ENCODE data around the gene OR6C1. TPM values are rescaled to one million over a fixed set of nuclear protein-coding genes. Genes with fewer than 3 reads are reported as not detected.
"Not testable (repeated sequence)": the region's sequence is repeated elsewhere in the genome, so short reads cannot be mapped to it uniquely, and the experiment has no call there.

The OR6C1 gene
- total RNA-seq (2014; rRNA removed; shearing (Covaris generic); ENCODE audit: low replicate concordance), result not detected in 2 replicates

DNA sequence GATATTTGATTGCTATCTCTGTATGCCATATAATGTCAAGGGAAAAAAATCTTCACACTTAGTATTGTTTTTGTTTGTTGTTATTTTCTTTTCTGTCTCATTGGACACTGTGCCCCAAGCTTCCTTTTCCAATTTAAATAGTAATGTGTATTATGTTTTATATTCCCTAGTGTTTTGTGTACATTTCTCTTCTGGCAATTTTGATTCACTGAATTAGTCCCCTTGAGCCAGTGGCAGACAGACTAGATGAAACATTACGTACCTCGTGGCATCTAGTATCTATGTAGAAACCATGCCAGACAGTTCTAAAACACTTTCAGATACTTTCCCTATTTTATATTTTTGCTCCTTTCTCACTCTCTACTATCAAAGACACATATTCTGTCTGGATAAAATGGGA lies at the start of gene OR6C1:
Gene OR6C1 (plus strand): TSS at position 301 of the 400 bp plus-strand sequence. CDS start 6,257 bp downstream, outside the sequence.
- H3K4me3 ChIP-seq, result no peak within 1 kb of the TSS
- H3K9me3 ChIP-seq, result no peaks in the 10 kb centered on the region
- no peaks in the 10 kb centered on the region for H3K36me3 ChIP-seq
- no peaks in the 10 kb centered on the region for H3K27me3 ChIP-seq
- no peak for DNase-seq

DNA sequence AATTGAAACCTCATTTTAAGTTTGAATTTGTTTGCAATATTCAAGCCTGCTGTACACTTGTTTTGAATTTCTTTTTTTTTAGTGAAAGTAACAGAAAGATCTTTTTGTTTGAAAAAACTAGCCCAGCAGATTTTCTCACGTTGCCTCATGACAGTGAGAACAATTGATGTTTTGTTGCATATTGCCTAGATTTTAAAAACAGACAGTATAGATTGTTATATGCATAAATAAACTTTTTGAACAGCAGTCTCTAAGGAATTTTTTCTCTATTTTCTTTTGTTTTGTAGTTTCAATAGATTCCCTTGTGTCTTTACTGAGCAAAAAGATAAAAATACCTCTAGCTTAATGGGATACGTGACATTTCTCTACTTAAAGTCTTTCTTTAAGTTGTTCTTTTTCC lies 33.2 kb upstream of the OR6C1 start:
- no peaks in the 10 kb centered on the region for H3K9me3 ChIP-seq
- H3K27me3 ChIP-seq, result no peaks in the 10 kb centered on the region
- no peak for DNase-seq
- no peaks in the 10 kb centered on the region for H3K36me3 ChIP-seq
- no peak overlapping the region for H3K4me3 ChIP-seq

GRCh38 chr12:55289999-55290398 lies 24.1 kb upstream of the OR6C1 start:
- Histone ChIP-seq H3K27me3 (no peaks in the 10 kb centered on the region), H3K4me3 (no peak overlapping the region), H3K9me3 (no peaks in the 10 kb centered on the region), H3K36me3 (no peaks in the 10 kb centered on the region)
- no peak for DNase-seq

GRCh38 chr12:55296469-55296868 lies 17.7 kb upstream of the OR6C1 start, which contains the start of gene OR6C6:
Gene OR6C6, minus strand, starts transcription at chr12:55296569. Its CDS starts 1,337 bp downstream, at chr12:55295232.
- Histone ChIP-seq H3K27me3 (no peaks in the 10 kb centered on the region), H3K36me3 (no peaks in the 10 kb centered on the region), H3K4me3 (no peak within 1 kb of the TSS), H3K9me3 (no peaks in the 10 kb centered on the region)
- DNase-seq, result no peak

DNA sequence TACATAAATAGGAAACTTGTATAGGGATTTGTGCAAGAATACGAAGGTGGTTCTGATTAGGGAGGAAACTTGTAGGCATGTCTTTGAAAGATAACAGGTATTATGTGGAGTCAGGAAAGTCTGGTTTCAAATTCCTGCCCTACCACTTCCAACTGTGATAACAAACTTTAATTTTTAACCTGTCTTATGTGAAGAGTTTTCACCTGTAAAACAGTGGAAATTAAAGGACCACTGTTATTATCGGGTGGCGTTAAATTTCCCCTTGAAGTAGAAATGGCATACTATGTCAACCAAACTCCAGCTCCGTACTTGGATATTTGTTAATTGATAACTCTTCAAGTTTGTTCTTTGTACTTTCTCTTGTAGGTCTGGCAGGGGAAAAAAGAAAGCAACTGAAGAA lies 6.1 kb downstream of the OR6C1 start:
- Histone ChIP-seq H3K36me3 (no peaks in the 10 kb centered on the region), H3K9me3 (no peaks in the 10 kb centered on the region), H3K27me3 (no peaks in the 10 kb centered on the region), H3K4me3 (no peak overlapping the region)
- no peak for DNase-seq

DNA sequence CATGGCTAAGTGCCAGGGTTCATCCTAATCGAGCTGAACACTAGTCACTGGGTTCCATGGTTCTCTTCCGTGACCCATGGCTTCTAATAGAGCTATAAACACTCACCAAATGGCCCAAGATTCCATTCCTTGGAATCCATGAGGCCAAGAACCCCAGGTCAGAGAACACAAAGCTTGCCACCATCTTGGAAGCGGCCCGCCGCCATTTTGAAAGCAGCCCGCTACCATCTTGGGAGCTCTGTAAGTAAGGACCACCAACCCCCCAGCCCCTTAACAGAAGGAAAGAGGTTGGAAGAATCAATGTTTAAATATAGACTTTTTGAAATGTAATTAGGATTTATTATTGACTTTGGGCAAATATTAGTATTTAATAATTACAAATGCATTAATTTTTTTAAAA lies 11.7 kb downstream of the OR6C1 start:
- H3K36me3 ChIP-seq, H3K9me3 ChIP-seq, H3K4me3 ChIP-seq, DNase-seq, H3K27me3 ChIP-seq: not testable (repeated sequence)

- no peaks in the 10 kb centered on the region for H3K9me3 ChIP-seq
- no peak for DNase-seq
- H3K36me3 ChIP-seq, result no peaks in the 10 kb centered on the region
- no peak within 1 kb of the TSS for H3K4me3 ChIP-seq
- no peaks in the 10 kb centered on the region for H3K27me3 ChIP-seq
Observed at GRCh38 chr12:55330446-55330845, 16.3 kb downstream of the OR6C1 start, which contains the start of gene OR6C3. Gene OR6C3, plus strand, starts transcription at chr12:55330746. Its CDS starts 955 bp downstream, at chr12:55331701.

GRCh38 chr12:55336002-55336401 lies 21.9 kb downstream of the OR6C1 start:
- Histone ChIP-seq H3K4me3 (no peak overlapping the region), H3K9me3 (no peaks in the 10 kb centered on the region), H3K36me3 (no peaks in the 10 kb centered on the region), H3K27me3 (no peaks in the 10 kb centered on the region)
- DNase-seq, result no peak

DNA sequence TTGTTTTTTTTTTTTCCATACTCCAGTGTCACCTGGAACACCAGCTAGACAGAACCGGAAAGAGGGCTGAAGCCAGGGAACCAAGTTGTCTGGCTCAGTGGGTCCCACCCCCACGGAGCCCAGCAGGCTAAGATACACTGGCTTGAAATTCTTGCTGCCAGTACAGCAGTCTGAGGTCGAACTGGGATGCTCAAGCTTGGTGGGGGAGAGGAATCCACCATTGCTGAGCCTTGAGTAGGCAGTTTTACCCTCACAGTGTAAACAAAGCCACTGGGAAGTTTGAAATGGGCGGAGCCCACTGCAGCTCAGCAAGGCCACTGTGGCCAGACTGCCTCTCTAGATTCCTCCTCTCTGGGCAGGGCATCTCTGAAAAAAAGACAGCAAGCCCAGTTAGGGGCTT lies 41.2 kb downstream of the OR6C1 start:
- not testable (repeated sequence) for H3K36me3 ChIP-seq, H3K9me3 ChIP-seq, H3K4me3 ChIP-seq, H3K27me3 ChIP-seq, DNase-seq

GRCh38 chr12:55362675-55363074 lies 48.5 kb downstream of the OR6C1 start, which contains the start of gene OR6C75:
Gene OR6C75, plus strand, starts transcription at chr12:55362975. Its CDS starts 2,136 bp downstream, at chr12:55365111.
- Histone ChIP-seq H3K4me3 (no peak within 1 kb of the TSS), H3K27me3 (no peaks in the 10 kb centered on the region), H3K9me3 (no peaks in the 10 kb centered on the region), H3K36me3 (no peaks in the 10 kb centered on the region)
- DNase-seq, result no peak

DNA sequence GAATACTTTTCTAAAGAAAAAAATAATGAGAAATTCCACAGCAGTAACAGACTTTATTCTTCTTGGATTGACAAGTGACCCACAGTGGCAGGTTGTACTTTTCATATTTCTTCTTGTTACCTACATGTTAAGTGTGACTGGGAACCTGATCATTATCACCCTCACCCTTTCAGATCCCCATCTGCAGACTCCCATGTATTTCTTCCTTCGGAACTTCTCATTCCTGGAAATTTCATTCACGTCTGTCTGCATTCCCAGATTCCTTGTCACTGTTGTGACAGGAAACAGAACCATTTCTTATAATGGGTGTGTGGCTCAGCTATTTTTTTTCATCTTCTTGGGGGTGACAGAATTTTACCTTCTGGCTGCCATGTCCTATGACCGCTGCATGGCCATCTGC lies 50.9 kb downstream of the OR6C1 start:
- H3K36me3 ChIP-seq, result no peaks in the 10 kb centered on the region
- DNase-seq, result no peak

More for the DNA sequence above, 50.9 kb downstream of the OR6C1 start:
- Histone ChIP-seq H3K27me3 (no peaks in the 10 kb centered on the region), H3K4me3 (no peak overlapping the region), H3K9me3 (no peaks in the 10 kb centered on the region)

Other genes starting within 250 kb of the OR6C1 start
- gene OR9K2, start 187.9 kb upstream of the OR6C1 start, total RNA-seq (2014; rRNA removed; shearing (Covaris generic); ENCODE audit: low replicate concordance), result not detected in 2 replicates
- gene OR10A7, start 93.3 kb upstream of the OR6C1 start, total RNA-seq (2014; rRNA removed; shearing (Covaris generic); ENCODE audit: low replicate concordance), result not detected in 2 replicates
- gene OR6C74, start 69.7 kb upstream of the OR6C1 start, total RNA-seq (2014; rRNA removed; shearing (Covaris generic); ENCODE audit: low replicate concordance), result not detected in 2 replicates
- gene OR6C6, start 17.8 kb upstream of the OR6C1 start, total RNA-seq (2014; rRNA removed; shearing (Covaris generic); ENCODE audit: low replicate concordance), result not detected in 2 replicates
- gene OR6C3, start 16.4 kb downstream of the OR6C1 start, total RNA-seq (2014; rRNA removed; shearing (Covaris generic); ENCODE audit: low replicate concordance), result not detected in 2 replicates
- gene OR6C75, start 48.6 kb downstream of the OR6C1 start, total RNA-seq (2014; rRNA removed; shearing (Covaris generic); ENCODE audit: low replicate concordance), result not detected in 2 replicates
- not detected in 2 replicates for gene OR6C65, start 86.2 kb downstream of the OR6C1 start, total RNA-seq (2014; rRNA removed; shearing (Covaris generic); ENCODE audit: low replicate concordance)
- gene OR6C76, start 111.9 kb downstream of the OR6C1 start, total RNA-seq (2014; rRNA removed; shearing (Covaris generic); ENCODE audit: low replicate concordance), result not detected in 2 replicates
- gene OR6C2, start 129.7 kb downstream of the OR6C1 start, total RNA-seq (2014; rRNA removed; shearing (Covaris generic); ENCODE audit: low replicate concordance), result not detected in 2 replicates
- gene OR6C70, start 155.8 kb downstream of the OR6C1 start, total RNA-seq (2014; rRNA removed; shearing (Covaris generic); ENCODE audit: low replicate concordance), result not detected in 2 replicates
- not detected in 2 replicates for gene OR6C68, start 178.0 kb downstream of the OR6C1 start, total RNA-seq (2014; rRNA removed; shearing (Covaris generic); ENCODE audit: low replicate concordance)
- gene OR6C4, start 235.3 kb downstream of the OR6C1 start, total RNA-seq (2014; rRNA removed; shearing (Covaris generic); ENCODE audit: low replicate concordance), result not detected in 2 replicates

Data from MG63 (cell line).